B cell (primary cell): ENCODE data around the gene NKX6-2. TPM values are rescaled to one million over a fixed set of nuclear protein-coding genes. Genes with fewer than 3 reads are reported as not detected.
"Not testable (repeated sequence)": the region's sequence is repeated elsewhere in the genome, so short reads cannot be mapped to it uniquely, and the experiment has no call there.

ENCODE experiments used
- ATAC-seq: fragments of 200-7000 bp; cut with Tn5 transposase; one replicate; pipeline ENCODE4 v1.10.0; 2021; ENCODE audit warnings: low read depth, mild to moderate bottlenecking, moderate number of reproducible peaks, moderate library complexity
- CTCF ChIA-PET: fragments of 350-600 bp; sonication (Branson Sonifier 250); formaldehyde crosslinking; loops from one replicate; lab custom pipeline; 2021; ENCODE audit warnings: antibody characterized with exemption, inconsistent platforms; lab: Charles Lee
- POLR2A ChIA-PET: fragments of 350-600 bp; sonication (Branson Sonifier 250); formaldehyde crosslinking; loops from one replicate; lab custom pipeline; 2021; ENCODE audit warnings: antibody characterized with exemption; lab: Charles Lee
- DNase-seq: peaks from one replicate; pipeline ENCODE4 v3.0.0; 2013
- H2AFZ ChIP-seq: 2 replicates; pipeline ENCODE4 v1.6.1; 2012; ENCODE audit warnings: mild to moderate bottlenecking, low read depth, low read length; ENCODE audit not compliant: insufficient read depth, poor library complexity, severe bottlenecking
- H3K27ac ChIP-seq, 2 donors: 1 replicate in 1 of 2; 2 replicates in 1 of 2; pipeline ENCODE4 v1.5.1; 2012 to 2013; ENCODE audit warnings: low read length in 2 of 2, mild to moderate bottlenecking in 2 of 2, moderate library complexity in 1 of 2
- H3K27me3 ChIP-seq, 4 experiments: fragments of 200-600 bp in 1 of 4; sonication (generic) in 1 of 4; replicated peaks in 1 of 4; 1 replicate in 2 of 4; 2 replicates in 2 of 4; pipeline versions ENCODE4 v1.6.1 to v1.7.0; 2013 to 2016; ENCODE audit warnings: low read length in 3 of 4, mild to moderate bottlenecking in 2 of 4, mixed read lengths in 1 of 4, moderate library complexity in 1 of 4; ENCODE audit not compliant: insufficient read depth in 4 of 4, control insufficient read depth in 3 of 4; ENCODE audit errors: control extremely low read depth in 1 of 4
- H3K36me3 ChIP-seq, 2 experiments: replicated peaks in 1 of 2; 1 replicate in 1 of 2; 2 replicates in 1 of 2; pipeline versions ENCODE4 v1.6.1 to v1.7.1; 2013; ENCODE audit warnings: low read length in 1 of 2; ENCODE audit not compliant: insufficient read depth in 2 of 2, control insufficient read depth in 1 of 2; ENCODE audit errors: control extremely low read depth in 1 of 2, extremely low read depth in 1 of 2
- H3K4me1 ChIP-seq, 2 donors: fragments of 200-600 bp in 1 of 2; sonication (generic) in 1 of 2; 1 replicate in 1 of 2; 2 replicates in 1 of 2; pipeline versions ENCODE4 v1.5.1 to v1.6.1; 2013 to 2017; ENCODE audit warnings: low read length in 2 of 2; ENCODE audit not compliant: control insufficient read depth in 2 of 2, insufficient read depth in 2 of 2
- H3K4me2 ChIP-seq: replicated peaks from 2 replicates; pipeline ENCODE3; 2012; ENCODE audit warnings: mild to moderate bottlenecking, low read depth, low read length; ENCODE audit not compliant: poor library complexity, severe bottlenecking
- H3K4me3 ChIP-seq, 5 experiments: fragments of 200-600 bp in 1 of 5; sonication (generic) in 1 of 5; 1 replicate in 3 of 5; 2 replicates in 2 of 5; pipeline versions ENCODE4 v1.5.1 to v1.7.0; 2011 to 2016; ENCODE audit warnings: low read length in 4 of 5, mild to moderate bottlenecking in 4 of 5, low read depth in 2 of 5, control low read depth in 1 of 5, moderate library complexity in 1 of 5; ENCODE audit not compliant: insufficient read depth in 1 of 5; ENCODE audit errors: control extremely low read depth in 1 of 5, extremely low read depth in 1 of 5
- H3K79me2 ChIP-seq: fragments of 200-600 bp; sonication (generic); one replicate; pipeline ENCODE4 v1.6.0; 2016; ENCODE audit warnings: low read length; ENCODE audit not compliant: control insufficient read depth, insufficient read depth
- H3K9ac ChIP-seq: fragments of 200-600 bp; sonication (generic); 2 replicates; pipeline ENCODE4 v1.6.1; 2017; ENCODE audit warnings: mild to moderate bottlenecking, low read length, moderate library complexity
- H3K9me3 ChIP-seq, 3 donors: one replicate each; pipeline versions ENCODE4 v1.6.1 to v1.7.1; 2013; ENCODE audit warnings: low read length in 2 of 3; ENCODE audit not compliant: control insufficient read depth in 2 of 3, insufficient read depth in 1 of 3; ENCODE audit errors: control extremely low read depth in 1 of 3
- H4K20me1 ChIP-seq: 2 replicates; pipeline ENCODE4 v1.6.0; 2012; ENCODE audit warnings: mild to moderate bottlenecking, low read length; ENCODE audit not compliant: insufficient read depth, control insufficient read depth, poor library complexity, severe bottlenecking
- H3K27ac Mint-ChIP-seq: one replicate; pipeline ENCODE4 v1.8.0; 2021; ENCODE audit warnings: mixed read lengths
- H3K27me3 Mint-ChIP-seq: one replicate; pipeline ENCODE4 v1.8.0; 2021; ENCODE audit warnings: mixed read lengths
- H3K4me1 Mint-ChIP-seq: one replicate; pipeline ENCODE4 v1.8.0; 2021; ENCODE audit warnings: mixed read lengths
- H3K4me3 Mint-ChIP-seq: one replicate; pipeline ENCODE4 v1.8.0; 2021; ENCODE audit warnings: mixed read lengths
- H3K9me3 Mint-ChIP-seq: one replicate; pipeline ENCODE4 v1.8.0; 2022; ENCODE audit warnings: mixed read lengths; ENCODE audit not compliant: insufficient read depth
- EZH2 ChIP-seq: IDR thresholded peaks from 2 replicates; pipeline ENCODE4 v1.6.1; 2012; ENCODE audit warnings: borderline replicate concordance, low read depth, mild to moderate bottlenecking, moderate library complexity, low read length; ENCODE audit not compliant: insufficient read depth, poor library complexity, severe bottlenecking
- WGBS: methylation state at CpG from one replicate; pipeline ENCODE4 v1.1.5; 2013; ENCODE audit warnings: missing lambda C conversion rate; ENCODE audit not compliant: insufficient coverage; 5-methylcytosine and 5-hydroxymethylcytosine counted together
- intact Hi-C: fragments of 100-400 bp; cut with micrococcal nuclease; formaldehyde crosslinking; loops from one replicate; pipeline ENCODE4 v1.10.0; 2022
- polyA plus RNA-seq: library from polyadenylated mRNA; depleted of rRNA; stranded (reverse); fragments of >200 nt; gene quantifications from 2 replicates; pipeline ENCODE4 v1.2.3, GENCODE V29; 2012
- total RNA-seq, 2 donors: library from RNA; stranded (reverse); fragments of 120-200 nt in 1 of 2; gene quantifications; 1 replicate in 1 of 2; 2 replicates in 1 of 2; pipeline versions ENCODE4 v1.2.3 to v1.2.4, GENCODE V29; 2013 to 2022
- TF ChIP-seq, protein P1 (sequence below): fragments of 200-600 bp; IDR thresholded peaks from one replicate; pipeline ENCODE4 v1.8.0; 2022; ENCODE audit warnings: antibody characterized with exemption, mild to moderate bottlenecking

Gene NKX6-2
- total and polyA plus RNA-seq, 2 donors (not counting 1 experiment from before 2014, with no cell fraction given) = not detected

DNA sequence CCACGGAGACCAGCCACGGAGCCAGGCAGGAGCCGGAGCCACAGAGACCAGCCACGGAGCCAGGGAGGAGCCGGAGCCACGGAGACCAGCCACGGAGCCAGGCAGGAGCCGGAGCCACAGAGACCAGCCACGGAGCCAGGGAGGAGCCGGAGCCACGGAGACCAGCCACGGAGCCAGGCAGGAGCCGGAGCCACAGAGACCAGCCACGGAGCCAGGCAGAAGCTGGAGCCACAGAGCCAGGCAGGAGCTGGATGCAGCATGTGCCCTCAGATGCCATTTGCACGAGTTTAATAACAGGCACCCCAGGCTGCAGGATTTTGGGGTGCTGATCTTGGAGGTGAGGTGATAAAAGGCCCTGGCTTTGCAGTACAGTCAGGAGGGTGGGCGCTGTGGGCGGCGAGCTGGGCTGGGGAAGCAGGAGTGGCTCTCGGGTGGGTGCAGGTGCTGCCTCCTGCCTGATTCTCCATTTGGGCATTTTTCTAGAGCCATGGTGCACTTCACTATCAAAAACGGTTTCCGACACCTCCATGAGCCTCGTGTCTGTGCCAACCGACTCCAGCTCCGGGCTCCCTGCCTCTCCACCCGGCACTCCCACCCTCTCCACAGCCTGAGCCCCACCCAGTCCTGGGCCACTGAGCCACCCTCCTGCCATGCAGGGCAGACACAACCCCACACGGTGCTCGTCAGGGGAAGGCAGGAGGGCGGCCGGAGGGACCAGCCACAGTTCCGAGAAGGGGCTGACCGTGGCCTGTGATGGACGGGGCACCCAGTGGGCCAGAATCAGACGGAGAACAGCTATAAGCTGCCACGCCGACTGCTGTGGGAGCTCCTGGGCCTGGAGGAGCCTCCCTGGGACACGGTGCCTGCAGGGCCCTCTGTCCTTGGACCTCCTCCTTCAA is 40.8 kb upstream of the NKX6-2 start:
- CTCF ChIA-PET = no interaction called here
- intact Hi-C loops = no loop called here
- no peaks in the 10 kb centered on the region for H3K27me3 ChIP-seq
- no peak overlapping the region for H3K4me2 ChIP-seq
- H3K9ac ChIP-seq = no peak overlapping the region
- no peaks in the 10 kb centered on the region for H3K36me3 ChIP-seq
- DNase-seq = no peak
- Mint-ChIP-seq H3K4me1 (no peaks in the 10 kb centered on the region), H3K27me3 (no peaks in the 10 kb centered on the region), H3K27ac (no peak overlapping the region), H3K9me3 (no peaks in the 10 kb centered on the region), H3K4me3 (no peak overlapping the region)
- H2AFZ ChIP-seq = no peak overlapping the region
- H3K27ac ChIP-seq = no peak overlapping the region
- H3K79me2 ChIP-seq = no peaks in the 10 kb centered on the region
- no peak overlapping the region for H3K4me3 ChIP-seq
- peaks cover 0 to 23% (median 0%) of the 10 kb centered on the region in 3 donors for H3K9me3 ChIP-seq
- no peak for ATAC-seq
- POLR2A ChIA-PET = no interaction called here
- TF ChIP-seq, protein P1, sequence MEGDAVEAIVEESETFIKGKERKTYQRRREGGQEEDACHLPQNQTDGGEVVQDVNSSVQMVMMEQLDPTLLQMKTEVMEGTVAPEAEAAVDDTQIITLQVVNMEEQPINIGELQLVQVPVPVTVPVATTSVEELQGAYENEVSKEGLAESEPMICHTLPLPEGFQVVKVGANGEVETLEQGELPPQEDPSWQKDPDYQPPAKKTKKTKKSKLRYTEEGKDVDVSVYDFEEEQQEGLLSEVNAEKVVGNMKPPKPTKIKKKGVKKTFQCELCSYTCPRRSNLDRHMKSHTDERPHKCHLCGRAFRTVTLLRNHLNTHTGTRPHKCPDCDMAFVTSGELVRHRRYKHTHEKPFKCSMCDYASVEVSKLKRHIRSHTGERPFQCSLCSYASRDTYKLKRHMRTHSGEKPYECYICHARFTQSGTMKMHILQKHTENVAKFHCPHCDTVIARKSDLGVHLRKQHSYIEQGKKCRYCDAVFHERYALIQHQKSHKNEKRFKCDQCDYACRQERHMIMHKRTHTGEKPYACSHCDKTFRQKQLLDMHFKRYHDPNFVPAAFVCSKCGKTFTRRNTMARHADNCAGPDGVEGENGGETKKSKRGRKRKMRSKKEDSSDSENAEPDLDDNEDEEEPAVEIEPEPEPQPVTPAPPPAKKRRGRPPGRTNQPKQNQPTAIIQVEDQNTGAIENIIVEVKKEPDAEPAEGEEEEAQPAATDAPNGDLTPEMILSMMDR = no peak
- TF ChIP-seq EZH2 = no peak
- no peaks in the 10 kb centered on the region for H4K20me1 ChIP-seq
- WGBS = 96% methylated on average over 32 of the region's 36 CpGs
- H3K4me1 ChIP-seq = no peaks in the 10 kb centered on the region

DNA sequence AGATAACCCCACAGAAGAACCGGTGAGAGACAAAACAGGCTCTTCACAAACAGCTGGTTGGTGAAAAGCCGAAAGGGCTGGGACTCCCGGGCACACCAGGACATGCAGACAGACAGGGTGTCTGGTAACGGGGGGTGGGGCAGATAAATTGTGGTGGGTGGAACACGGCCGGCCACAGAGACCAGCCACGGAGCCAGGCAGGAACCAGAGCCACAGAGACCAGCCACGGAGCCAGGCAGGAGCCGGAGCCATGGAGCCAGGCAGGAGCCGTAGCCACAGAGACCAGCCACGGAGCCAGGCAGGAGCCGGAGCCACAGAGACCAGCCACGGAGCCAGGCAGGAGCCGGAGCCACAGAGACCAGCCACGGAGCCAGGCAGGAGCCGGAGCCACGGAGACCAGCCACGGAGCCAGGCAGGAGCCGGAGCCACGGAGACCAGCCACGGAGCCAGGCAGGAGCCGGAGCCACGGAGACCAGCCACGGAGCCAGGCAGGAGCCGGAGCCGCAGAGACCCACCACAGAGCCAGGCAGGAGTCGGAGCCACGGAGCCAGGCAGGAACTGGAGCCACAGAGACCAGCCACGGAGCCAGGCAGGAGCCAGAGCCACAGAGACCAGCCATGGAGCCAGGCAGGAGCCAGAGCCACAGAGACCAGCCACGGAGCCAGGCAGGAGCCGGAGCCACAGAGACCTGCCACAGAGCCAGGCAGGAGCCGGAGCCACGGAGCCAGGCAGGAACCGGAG is 40.0 kb upstream of the NKX6-2 start:
- intact Hi-C loops, ATAC-seq, H4K20me1 ChIP-seq, H3K27me3 ChIP-seq, CTCF ChIA-PET, H2AFZ ChIP-seq, POLR2A ChIA-PET, H3K27ac Mint-ChIP-seq, H3K4me1 ChIP-seq, H3K27ac ChIP-seq, H3K9me3 Mint-ChIP-seq, DNase-seq, H3K79me2 ChIP-seq, H3K27me3 Mint-ChIP-seq, H3K9ac ChIP-seq, H3K4me3 Mint-ChIP-seq, H3K4me1 Mint-ChIP-seq, H3K4me3 ChIP-seq, H3K4me2 ChIP-seq, H3K36me3 ChIP-seq: not testable (repeated sequence)
- H3K9me3 ChIP-seq = peaks cover 0 to 26% (median 0%) of the 10 kb centered on the region in 3 donors
- 90% methylated on average over 30 of the region's 34 CpGs for WGBS
